BE2C (cell line): ENCODE measurements around the gene DCANP1.

ENCODE experiments used
- DNase-seq: peaks from one replicate; pipeline ENCODE4 v3.0.0-alpha.2; 2020
- H3K27me3 ChIP-seq: fragments of 250-450 bp; sonication (Bioruptor Pico); 2 replicates; pipeline ENCODE4 v1.5.1; 2020; ENCODE audit warnings: mild to moderate bottlenecking
- H3K36me3 ChIP-seq: fragments of 250-450 bp; sonication (Bioruptor Pico); 2 replicates; pipeline ENCODE4 v1.5.1; 2020; ENCODE audit warnings: mild to moderate bottlenecking
- H3K4me1 ChIP-seq: fragments of 250-450 bp; sonication (Bioruptor Pico); 2 replicates; pipeline ENCODE4 v1.5.1; 2020
- H3K4me3 ChIP-seq: 2 replicates; pipeline ENCODE4 v1.5.1; 2011; ENCODE audit warnings: low read depth, low read length
- H3K9me3 ChIP-seq: fragments of 250-450 bp; sonication (Bioruptor Pico); 2 replicates; pipeline ENCODE4 v1.5.1; 2020
- TF ChIP-seq, protein P1 (sequence below): IDR thresholded peaks from 2 replicates; pipeline ENCODE4 v1.5.1; 2012; ENCODE audit warnings: mild to moderate bottlenecking, low read depth, low read length

DCANP1 gene

DNA sequence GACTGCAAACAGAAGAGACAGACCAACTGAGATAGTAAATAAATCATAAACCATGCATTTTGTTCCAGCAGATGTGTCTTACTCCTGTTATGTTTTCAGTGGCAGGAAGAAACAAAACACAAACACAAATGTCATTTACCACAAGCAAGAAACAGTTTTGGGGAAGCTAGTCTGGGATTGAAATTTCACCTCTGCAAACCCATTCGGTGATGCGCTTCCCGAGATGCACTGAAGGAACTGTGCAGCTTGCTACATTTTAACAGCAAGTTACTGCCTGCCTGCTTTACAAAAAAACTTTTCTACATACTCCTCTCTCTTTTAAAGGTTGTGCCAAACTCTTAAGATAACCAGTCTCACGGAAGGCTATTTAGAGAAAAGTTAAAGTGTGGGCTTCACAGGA lies 51.3 kb downstream of the DCANP1 start:
- H3K4me3 ChIP-seq: no peak overlapping the region
- H3K36me3 ChIP-seq: peaks cover 24% of the 10 kb centered on the region
- no peaks in the 10 kb centered on the region for H3K9me3 ChIP-seq
- H3K4me1 ChIP-seq: peaks cover 6% of the 10 kb centered on the region
- DNase-seq: no peak
- H3K27me3 ChIP-seq: no peaks in the 10 kb centered on the region
- TF ChIP-seq, protein P1, sequence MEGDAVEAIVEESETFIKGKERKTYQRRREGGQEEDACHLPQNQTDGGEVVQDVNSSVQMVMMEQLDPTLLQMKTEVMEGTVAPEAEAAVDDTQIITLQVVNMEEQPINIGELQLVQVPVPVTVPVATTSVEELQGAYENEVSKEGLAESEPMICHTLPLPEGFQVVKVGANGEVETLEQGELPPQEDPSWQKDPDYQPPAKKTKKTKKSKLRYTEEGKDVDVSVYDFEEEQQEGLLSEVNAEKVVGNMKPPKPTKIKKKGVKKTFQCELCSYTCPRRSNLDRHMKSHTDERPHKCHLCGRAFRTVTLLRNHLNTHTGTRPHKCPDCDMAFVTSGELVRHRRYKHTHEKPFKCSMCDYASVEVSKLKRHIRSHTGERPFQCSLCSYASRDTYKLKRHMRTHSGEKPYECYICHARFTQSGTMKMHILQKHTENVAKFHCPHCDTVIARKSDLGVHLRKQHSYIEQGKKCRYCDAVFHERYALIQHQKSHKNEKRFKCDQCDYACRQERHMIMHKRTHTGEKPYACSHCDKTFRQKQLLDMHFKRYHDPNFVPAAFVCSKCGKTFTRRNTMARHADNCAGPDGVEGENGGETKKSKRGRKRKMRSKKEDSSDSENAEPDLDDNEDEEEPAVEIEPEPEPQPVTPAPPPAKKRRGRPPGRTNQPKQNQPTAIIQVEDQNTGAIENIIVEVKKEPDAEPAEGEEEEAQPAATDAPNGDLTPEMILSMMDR: no peak

DNA sequence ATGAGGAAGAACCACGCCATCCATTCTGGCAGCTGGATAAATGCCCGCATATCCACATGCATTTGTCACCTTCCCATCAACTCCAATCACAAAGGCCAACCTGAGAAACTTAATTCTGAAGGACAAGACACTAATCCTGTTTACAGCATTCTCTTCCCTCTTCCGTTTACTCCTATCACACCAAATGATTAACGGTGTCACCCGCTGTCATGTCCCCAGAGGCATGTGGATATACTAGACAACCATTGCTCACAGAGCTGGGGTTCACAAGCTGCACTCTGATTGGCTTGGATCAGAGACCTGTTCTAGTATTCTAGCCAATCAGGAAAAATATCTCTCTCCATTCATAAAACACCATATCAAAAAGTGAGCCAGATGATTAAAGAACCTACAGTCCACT lies 51.7 kb downstream of the DCANP1 start:
- Histone ChIP-seq H3K36me3 (peaks cover 24% of the 10 kb centered on the region), H3K27me3 (no peaks in the 10 kb centered on the region), H3K4me3 (no peak overlapping the region), H3K4me1 (peaks cover 6% of the 10 kb centered on the region), H3K9me3 (no peaks in the 10 kb centered on the region)
- DNase-seq: no peak
- TF ChIP-seq, protein P1: no peak
